IPS-NIHi7 (cell line): ENCODE results near the gene CACNA1I.

ENCODE experiments used
- DNase-seq: peaks from one replicate; pipeline ENCODE4 v3.0.0; 2012; ENCODE audit warnings: mixed read lengths; ENCODE audit errors: extremely low spot score

CACNA1I gene

GRCh38 chr22:39648630-39648950, 78.0 kb downstream of the CACNA1I start:
- no peak for DNase-seq

GRCh38 chr22:39649500-39650089, 79.0 kb downstream of the CACNA1I start:
- no peak for DNase-seq

- no peak for DNase-seq
Measured at GRCh38 chr22:39651053-39651996, 80.8 kb downstream of the CACNA1I start.

- DNase-seq = no peak
Measured at GRCh38 chr22:39652990-39653786, 82.6 kb downstream of the CACNA1I start.

GRCh38 chr22:39653787-39654077, 83.2 kb downstream of the CACNA1I start:
- no peak for DNase-seq

- DNase-seq = no peak
Measured at GRCh38 chr22:39654131-39654926, 83.8 kb downstream of the CACNA1I start.

- peak; percentile 64 for DNase-seq
Measured at GRCh38 chr22:39655004-39655579, 84.5 kb downstream of the CACNA1I start.

- no peak for DNase-seq
Measured at GRCh38 chr22:39655831-39656230, 85.3 kb downstream of the CACNA1I start.

GRCh38 chr22:39656495-39657490, 86.2 kb downstream of the CACNA1I start:
- DNase-seq = no peak

GRCh38 chr22:39658367-39658766, 87.8 kb downstream of the CACNA1I start:
- DNase-seq = no peak

- no peak for DNase-seq
Measured at GRCh38 chr22:39658806-39659463, 88.4 kb downstream of the CACNA1I start.

GRCh38 chr22:39661501-39661841, 90.9 kb downstream of the CACNA1I start:
- DNase-seq = no peak

GRCh38 chr22:39661842-39662685, 91.5 kb downstream of the CACNA1I start:
- DNase-seq = peak; percentile 98

GRCh38 chr22:39662686-39663052, 92.1 kb downstream of the CACNA1I start:
- peak; percentile 49 for DNase-seq

GRCh38 chr22:39663751-39664150, 93.2 kb downstream of the CACNA1I start:
- DNase-seq = no peak

GRCh38 chr22:39664485-39665200, 94.1 kb downstream of the CACNA1I start:
- peak; percentile 99 for DNase-seq

GRCh38 chr22:39665229-39665628, 94.7 kb downstream of the CACNA1I start:
- DNase-seq = peak; percentile 30
